ENCODE results near the gene TPSD1. TPM values are rescaled to one million over a fixed set of nuclear protein-coding genes. Genes with fewer than 3 reads are reported as not detected.

The TPSD1 gene
- total and polyA plus RNA-seq, 9 of the 15 experiments (the other 6 are each of a cell fraction or from before 2014, with no cell fraction given), result not detected

DNA sequence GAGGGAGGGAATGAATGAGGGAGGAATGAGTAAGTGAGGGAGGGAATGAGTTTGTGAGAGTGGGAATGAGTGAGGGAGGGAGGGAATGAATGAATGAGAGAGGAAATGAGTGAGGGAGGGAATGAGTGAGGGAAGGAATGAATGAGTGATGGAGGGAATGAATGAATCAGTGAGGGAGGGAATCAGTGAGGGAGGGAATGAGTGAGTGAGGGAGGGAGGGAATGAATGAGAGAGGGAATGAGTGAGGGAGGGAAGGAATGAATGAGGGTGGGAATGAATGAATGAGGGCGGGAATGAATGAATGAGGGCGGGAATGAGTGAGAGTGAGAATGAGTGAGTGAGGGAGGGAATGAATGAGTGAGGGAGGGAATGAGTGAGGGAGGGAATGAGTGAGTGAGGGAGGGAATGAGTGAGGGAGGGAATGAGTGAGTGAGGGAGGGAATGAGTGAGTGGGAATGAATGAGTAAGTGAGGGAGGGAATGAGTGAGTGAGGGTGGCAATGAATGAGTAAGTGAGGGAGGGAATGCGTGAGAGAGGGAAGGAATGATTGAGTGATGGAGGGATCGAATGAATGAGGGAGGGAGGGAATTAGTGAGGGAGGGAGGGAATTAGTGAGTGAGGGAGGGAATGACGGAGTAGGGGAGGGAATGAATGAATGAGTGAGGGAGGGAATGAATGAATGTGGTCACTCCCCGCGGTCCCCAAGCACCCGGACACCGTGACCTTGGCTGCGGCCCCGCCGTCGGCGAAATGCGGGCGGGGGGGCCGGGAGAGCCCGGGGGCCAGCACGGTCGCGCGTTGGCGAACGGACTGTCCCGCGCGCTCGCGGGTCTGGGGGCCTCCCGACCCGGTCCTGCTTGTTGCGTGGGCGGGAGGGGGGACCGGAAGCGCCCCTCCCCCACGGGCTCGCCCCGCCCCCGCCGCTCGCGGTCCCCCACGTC is 52.4 kb downstream of the TPSD1 start (continued):
- no peak for TF ChIP-seq EWSR1 (IDR thresholded peaks at IDR 0.05; ENCODE audit: borderline replicate concordance, low read depth, partially characterized antibody)
- no peak for TF ChIP-seq HDAC3 (IDR thresholded peaks at IDR 0.05; ENCODE audit: borderline replicate concordance, partially characterized antibody)
- TF ChIP-seq SIN3A (IDR thresholded peaks at IDR 0.05; ENCODE audit: borderline replicate concordance in 2 of 2, control insufficient read depth in 1 of 2, low read depth in 2 of 2, low read length in 2 of 2), result no peak; a peak in 2 of 4 replicates
- TF ChIP-seq, protein P1, sequence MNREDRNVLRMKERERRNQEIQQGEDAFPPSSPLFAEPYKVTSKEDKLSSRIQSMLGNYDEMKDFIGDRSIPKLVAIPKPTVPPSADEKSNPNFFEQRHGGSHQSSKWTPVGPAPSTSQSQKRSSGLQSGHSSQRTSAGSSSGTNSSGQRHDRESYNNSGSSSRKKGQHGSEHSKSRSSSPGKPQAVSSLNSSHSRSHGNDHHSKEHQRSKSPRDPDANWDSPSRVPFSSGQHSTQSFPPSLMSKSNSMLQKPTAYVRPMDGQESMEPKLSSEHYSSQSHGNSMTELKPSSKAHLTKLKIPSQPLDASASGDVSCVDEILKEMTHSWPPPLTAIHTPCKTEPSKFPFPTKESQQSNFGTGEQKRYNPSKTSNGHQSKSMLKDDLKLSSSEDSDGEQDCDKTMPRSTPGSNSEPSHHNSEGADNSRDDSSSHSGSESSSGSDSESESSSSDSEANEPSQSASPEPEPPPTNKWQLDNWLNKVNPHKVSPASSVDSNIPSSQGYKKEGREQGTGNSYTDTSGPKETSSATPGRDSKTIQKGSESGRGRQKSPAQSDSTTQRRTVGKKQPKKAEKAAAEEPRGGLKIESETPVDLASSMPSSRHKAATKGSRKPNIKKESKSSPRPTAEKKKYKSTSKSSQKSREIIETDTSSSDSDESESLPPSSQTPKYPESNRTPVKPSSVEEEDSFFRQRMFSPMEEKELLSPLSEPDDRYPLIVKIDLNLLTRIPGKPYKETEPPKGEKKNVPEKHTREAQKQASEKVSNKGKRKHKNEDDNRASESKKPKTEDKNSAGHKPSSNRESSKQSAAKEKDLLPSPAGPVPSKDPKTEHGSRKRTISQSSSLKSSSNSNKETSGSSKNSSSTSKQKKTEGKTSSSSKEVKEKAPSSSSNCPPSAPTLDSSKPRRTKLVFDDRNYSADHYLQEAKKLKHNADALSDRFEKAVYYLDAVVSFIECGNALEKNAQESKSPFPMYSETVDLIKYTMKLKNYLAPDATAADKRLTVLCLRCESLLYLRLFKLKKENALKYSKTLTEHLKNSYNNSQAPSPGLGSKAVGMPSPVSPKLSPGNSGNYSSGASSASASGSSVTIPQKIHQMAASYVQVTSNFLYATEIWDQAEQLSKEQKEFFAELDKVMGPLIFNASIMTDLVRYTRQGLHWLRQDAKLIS (CRISPR knock-in tag; IDR thresholded peaks at IDR 0.05), result 0 out of 2 replicates have a peak, but pooled peaks have one; percentile 32
- no peak for TF ChIP-seq ZBED1 (IDR thresholded peaks at IDR 0.05)
- TF ChIP-seq, protein P2, sequence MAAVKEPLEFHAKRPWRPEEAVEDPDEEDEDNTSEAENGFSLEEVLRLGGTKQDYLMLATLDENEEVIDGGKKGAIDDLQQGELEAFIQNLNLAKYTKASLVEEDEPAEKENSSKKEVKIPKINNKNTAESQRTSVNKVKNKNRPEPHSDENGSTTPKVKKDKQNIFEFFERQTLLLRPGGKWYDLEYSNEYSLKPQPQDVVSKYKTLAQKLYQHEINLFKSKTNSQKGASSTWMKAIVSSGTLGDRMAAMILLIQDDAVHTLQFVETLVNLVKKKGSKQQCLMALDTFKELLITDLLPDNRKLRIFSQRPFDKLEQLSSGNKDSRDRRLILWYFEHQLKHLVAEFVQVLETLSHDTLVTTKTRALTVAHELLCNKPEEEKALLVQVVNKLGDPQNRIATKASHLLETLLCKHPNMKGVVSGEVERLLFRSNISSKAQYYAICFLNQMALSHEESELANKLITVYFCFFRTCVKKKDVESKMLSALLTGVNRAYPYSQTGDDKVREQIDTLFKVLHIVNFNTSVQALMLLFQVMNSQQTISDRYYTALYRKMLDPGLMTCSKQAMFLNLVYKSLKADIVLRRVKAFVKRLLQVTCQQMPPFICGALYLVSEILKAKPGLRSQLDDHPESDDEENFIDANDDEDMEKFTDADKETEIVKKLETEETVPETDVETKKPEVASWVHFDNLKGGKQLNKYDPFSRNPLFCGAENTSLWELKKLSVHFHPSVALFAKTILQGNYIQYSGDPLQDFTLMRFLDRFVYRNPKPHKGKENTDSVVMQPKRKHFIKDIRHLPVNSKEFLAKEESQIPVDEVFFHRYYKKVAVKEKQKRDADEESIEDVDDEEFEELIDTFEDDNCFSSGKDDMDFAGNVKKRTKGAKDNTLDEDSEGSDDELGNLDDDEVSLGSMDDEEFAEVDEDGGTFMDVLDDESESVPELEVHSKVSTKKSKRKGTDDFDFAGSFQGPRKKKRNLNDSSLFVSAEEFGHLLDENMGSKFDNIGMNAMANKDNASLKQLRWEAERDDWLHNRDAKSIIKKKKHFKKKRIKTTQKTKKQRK (IDR thresholded peaks at IDR 0.05; ENCODE audit: borderline replicate concordance, low read depth, low read length), result no peak
- TF ChIP-seq KDM5B (IDR thresholded peaks at IDR 0.05; ENCODE audit: insufficient replicate concordance, low read depth, low read length), result no peak
- TF ChIP-seq, protein P3, sequence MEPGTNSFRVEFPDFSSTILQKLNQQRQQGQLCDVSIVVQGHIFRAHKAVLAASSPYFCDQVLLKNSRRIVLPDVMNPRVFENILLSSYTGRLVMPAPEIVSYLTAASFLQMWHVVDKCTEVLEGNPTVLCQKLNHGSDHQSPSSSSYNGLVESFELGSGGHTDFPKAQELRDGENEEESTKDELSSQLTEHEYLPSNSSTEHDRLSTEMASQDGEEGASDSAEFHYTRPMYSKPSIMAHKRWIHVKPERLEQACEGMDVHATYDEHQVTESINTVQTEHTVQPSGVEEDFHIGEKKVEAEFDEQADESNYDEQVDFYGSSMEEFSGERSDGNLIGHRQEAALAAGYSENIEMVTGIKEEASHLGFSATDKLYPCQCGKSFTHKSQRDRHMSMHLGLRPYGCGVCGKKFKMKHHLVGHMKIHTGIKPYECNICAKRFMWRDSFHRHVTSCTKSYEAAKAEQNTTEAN (CRISPR knock-in tag; IDR thresholded peaks at IDR 0.05), result no peak
- TF ChIP-seq HSF4 (CRISPR knock-in tag; IDR thresholded peaks at IDR 0.05; ENCODE audit: borderline replicate concordance), result no peak
- no peak for TF ChIP-seq HNRNPUL1 (IDR thresholded peaks at IDR 0.05; ENCODE audit: low read length)
- peak; percentile 100 for TF ChIP-seq TSC22D4 (tag; IDR thresholded peaks at IDR 0.05)
- TF ChIP-seq, protein P4, sequence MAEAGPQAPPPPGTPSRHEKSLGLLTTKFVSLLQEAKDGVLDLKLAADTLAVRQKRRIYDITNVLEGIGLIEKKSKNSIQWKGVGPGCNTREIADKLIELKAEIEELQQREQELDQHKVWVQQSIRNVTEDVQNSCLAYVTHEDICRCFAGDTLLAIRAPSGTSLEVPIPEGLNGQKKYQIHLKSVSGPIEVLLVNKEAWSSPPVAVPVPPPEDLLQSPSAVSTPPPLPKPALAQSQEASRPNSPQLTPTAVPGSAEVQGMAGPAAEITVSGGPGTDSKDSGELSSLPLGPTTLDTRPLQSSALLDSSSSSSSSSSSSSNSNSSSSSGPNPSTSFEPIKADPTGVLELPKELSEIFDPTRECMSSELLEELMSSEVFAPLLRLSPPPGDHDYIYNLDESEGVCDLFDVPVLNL (CRISPR knock-in tag; IDR thresholded peaks at IDR 0.05; ENCODE audit: low read depth), result no peak
- TF ChIP-seq, protein P5, sequence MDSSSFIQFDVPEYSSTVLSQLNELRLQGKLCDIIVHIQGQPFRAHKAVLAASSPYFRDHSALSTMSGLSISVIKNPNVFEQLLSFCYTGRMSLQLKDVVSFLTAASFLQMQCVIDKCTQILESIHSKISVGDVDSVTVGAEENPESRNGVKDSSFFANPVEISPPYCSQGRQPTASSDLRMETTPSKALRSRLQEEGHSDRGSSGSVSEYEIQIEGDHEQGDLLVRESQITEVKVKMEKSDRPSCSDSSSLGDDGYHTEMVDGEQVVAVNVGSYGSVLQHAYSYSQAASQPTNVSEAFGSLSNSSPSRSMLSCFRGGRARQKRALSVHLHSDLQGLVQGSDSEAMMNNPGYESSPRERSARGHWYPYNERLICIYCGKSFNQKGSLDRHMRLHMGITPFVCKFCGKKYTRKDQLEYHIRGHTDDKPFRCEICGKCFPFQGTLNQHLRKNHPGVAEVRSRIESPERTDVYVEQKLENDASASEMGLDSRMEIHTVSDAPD (CRISPR knock-in tag; IDR thresholded peaks at IDR 0.05), result no peak
- TF ChIP-seq SMARCB1 (IDR thresholded peaks at IDR 0.05; ENCODE audit: insufficient read length, low read depth), result no peak
